ENCODE results near the gene ARL6IP5.

The ARL6IP5 gene

GRCh38 chr3:69084326-69085167 is at the start of gene ARL6IP5:
ARL6IP5 (plus strand) TSS chr3:69084937; CDS start chr3:69085048, 111 bp downstream.
- no peak for TF ChIP-seq CTCF (conservative IDR thresholded peaks at IDR 0.05; ENCODE audit: low read depth)
- DNase-seq (ENCODE audit: low spot score), result peak; percentile 60
- ChIA-PET CTCF (no interaction called here), POLR2A (ENCODE audit: low non-redundant PET) (interaction anchor here (0.5 kb wide), 1 partner anchor 47 kb away, joined by 3 read pairs; no protein-coding TSS in a partner anchor)
- peak within 1 kb of the TSS; percentile 99 for H3K27ac ChIP-seq

- POLR2A ChIA-PET (ENCODE audit: low non-redundant PET), result no interaction called here
- no peak overlapping the region for H3K27ac ChIP-seq
- DNase-seq (ENCODE audit: low spot score), result no peak
- no peak for TF ChIP-seq CTCF (conservative IDR thresholded peaks at IDR 0.05; ENCODE audit: low read depth)
- CTCF ChIA-PET, result interaction anchor here (0.6 kb wide), 1 partner anchor 44 kb away, joined by 4 read pairs; no protein-coding TSS in a partner anchor
Observed at GRCh38 chr3:69044608-69045007, 40.1 kb upstream of the ARL6IP5 start.

GRCh38 chr3:69048990-69049389 is 35.7 kb upstream of the ARL6IP5 start:
- CTCF ChIA-PET, result no interaction called here
- no peak for DNase-seq (ENCODE audit: low spot score)
- TF ChIP-seq CTCF (conservative IDR thresholded peaks at IDR 0.05; ENCODE audit: low read depth), result no peak
- no peak overlapping the region for H3K27ac ChIP-seq
- POLR2A ChIA-PET (ENCODE audit: low non-redundant PET), result no interaction called here

- CTCF ChIA-PET, result no interaction called here
- DNase-seq (ENCODE audit: low spot score), result peak; percentile 94
- TF ChIP-seq CTCF (conservative IDR thresholded peaks at IDR 0.05; ENCODE audit: low read depth), result no peak
- POLR2A ChIA-PET (ENCODE audit: low non-redundant PET), result no interaction called here
- peak within 1 kb of the TSS; percentile 87 for H3K27ac ChIP-seq
Observed at GRCh38 chr3:69051756-69052471, 32.8 kb upstream of the ARL6IP5 start, which contains the start of gene TMF1. TMF1 (minus strand) TSS chr3:69052333; CDS start chr3:69052086, 247 bp downstream.

- H3K27ac ChIP-seq, result peak overlapping the region; percentile 87
- TF ChIP-seq CTCF (conservative IDR thresholded peaks at IDR 0.05; ENCODE audit: low read depth), result no peak
- no peak for DNase-seq (ENCODE audit: low spot score)
- CTCF ChIA-PET, result no interaction called here
- POLR2A ChIA-PET (ENCODE audit: low non-redundant PET), result no interaction called here
Observed at GRCh38 chr3:69052472-69052898, 32.3 kb upstream of the ARL6IP5 start.

- no peak for TF ChIP-seq CTCF (conservative IDR thresholded peaks at IDR 0.05; ENCODE audit: low read depth)
- no peak overlapping the region for H3K27ac ChIP-seq
- DNase-seq (ENCODE audit: low spot score), result no peak
- ChIA-PET POLR2A (ENCODE audit: low non-redundant PET) (no interaction called here), CTCF (no interaction called here)
Observed at GRCh38 chr3:69058180-69058946, 26.4 kb upstream of the ARL6IP5 start.

Data from RWPE1 (cell line).